CD4-positive, alpha-beta T cell treated with Interleukin-12 subunit alpha and Interleukin-12 subunit beta, for 1 hour (primary cell): ENCODE measurements around the gene ALX1.

ENCODE experiments used
- DNase-seq: peaks from one replicate; pipeline ENCODE4 v3.0.0-alpha.2; 2020

Gene ALX1

GRCh38 chr12:85280165-85280983 is at the start of gene ALX1:
Gene ALX1, plus strand, starts transcription at chr12:85280220. Its CDS starts 42 bp downstream, at chr12:85280262.
- DNase-seq: no peak

DNA sequence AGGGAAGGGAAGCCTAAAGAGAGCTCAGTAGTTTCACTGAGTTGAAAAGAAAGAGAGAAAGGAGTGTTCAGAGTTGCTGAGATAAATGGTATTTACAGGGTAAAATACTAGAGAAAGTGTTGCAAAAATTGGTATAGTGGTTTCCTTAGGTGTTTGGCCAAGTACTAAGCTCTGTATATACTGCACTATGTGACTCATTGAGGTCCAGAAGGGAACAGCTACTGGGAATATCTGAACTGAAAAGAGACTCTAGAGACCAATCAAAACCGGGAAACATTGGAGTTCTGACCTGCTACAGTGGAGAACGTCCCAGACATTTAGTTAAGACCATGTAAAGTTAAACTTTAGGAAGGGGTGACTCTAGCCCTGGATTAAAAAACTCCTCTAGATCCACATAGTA is 42.7 kb upstream of the ALX1 start:
- DNase-seq: no peak

DNA sequence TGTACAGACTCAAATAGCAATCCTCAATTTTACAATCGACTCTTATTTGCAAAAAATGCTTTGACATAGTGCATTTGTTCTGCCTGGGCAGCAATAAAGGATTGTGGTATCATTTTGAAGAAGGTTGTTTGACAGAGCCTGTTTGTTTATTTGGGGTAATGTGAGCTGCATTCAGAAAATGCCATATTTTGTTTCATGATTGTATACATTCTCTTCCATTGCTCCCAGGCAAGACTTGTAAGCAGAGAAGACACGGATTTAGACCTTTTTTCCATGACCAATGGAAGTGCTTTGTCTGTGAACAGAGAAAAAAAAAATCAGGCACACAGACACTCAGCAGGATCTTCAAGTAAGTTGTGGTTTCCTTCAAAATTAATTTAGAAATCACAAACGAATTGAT is 35.5 kb upstream of the ALX1 start:
- DNase-seq: no peak

- no peak for DNase-seq
Measured at GRCh38 chr12:85253853-85254252, 26.2 kb upstream of the ALX1 start.

DNA sequence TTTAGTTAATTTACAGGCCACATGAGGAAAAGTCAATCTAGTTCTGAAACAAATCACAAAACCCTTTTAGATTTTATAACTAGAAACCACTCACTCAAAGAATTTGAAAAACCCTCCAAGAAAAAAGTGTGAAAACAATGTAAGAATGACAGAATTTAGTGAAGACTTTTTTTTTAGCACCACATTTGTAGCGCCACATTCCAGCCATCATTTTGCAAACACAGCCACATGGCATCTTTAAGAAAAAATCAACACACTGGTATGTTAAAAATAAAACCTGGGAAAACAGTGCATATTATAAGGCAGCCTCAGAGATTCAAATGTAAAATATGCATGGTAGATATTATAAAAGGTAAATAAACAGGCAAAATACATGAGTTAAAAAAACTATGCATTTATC is 22.3 kb upstream of the ALX1 start:
- DNase-seq: no peak

DNA sequence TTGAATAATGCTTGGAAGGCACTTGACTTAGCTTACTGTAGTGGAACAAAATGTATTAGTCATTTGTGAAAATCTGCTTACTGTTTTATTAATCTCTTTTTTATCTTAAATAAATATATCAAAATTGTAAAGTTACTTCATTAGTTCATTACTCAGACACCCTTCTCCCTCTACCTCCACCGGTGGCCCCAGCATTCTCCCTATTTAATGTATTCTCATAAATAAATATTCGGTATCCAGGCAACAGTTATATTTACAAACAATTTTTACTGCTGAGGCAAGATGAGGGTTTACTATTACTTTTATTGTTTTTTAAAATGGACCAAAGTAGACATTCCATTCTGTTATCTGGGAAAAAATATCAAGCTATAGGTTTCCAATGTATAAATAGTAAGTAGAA is 19.6 kb upstream of the ALX1 start:
- DNase-seq: no peak

DNA sequence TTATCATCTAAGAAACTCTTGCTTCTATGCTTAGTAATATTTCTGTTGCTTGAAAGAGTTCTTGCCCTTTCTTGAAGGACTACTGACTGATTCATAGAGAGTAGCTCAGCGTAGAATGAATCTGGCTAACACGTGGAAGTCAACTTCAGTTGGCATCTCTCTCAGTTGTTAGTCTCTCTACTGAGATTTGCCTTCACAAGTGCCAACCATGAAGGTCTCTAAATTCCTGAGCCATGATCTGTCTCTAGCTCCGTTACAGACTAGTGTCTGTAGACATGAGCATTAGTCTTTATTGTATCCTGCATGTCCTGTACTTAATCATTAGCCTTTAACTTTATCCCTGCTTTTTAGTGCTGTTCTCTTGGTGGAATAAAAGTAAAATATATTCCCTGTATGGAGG is 19.1 kb upstream of the ALX1 start:
- no peak for DNase-seq

DNA sequence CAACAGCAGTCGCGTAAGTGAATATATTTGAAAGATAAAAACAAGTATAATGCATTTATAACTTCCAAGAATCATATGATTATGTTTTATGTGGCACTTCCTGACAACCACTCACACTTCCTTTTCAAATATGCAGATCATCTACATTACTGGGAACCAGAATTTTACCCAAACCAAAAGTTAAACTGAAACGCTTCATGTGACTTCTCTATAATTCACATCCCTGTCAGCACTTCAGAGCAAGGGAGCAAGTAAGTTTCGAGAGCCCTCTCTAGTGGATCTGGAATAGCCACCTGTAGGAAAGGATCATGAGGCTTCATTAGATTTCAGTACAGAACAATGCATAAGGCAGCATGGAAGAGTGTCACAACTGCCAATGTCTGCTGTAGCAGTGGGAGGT is 13.7 kb upstream of the ALX1 start:
- DNase-seq: no peak

GRCh38 chr12:85273381-85274314 is 6.4 kb upstream of the ALX1 start:
- no peak for DNase-seq

GRCh38 chr12:85274315-85274651 is 5.7 kb upstream of the ALX1 start:
- DNase-seq: no peak

- no peak for DNase-seq
Measured at GRCh38 chr12:85275374-85275773, 4.6 kb upstream of the ALX1 start.

DNA sequence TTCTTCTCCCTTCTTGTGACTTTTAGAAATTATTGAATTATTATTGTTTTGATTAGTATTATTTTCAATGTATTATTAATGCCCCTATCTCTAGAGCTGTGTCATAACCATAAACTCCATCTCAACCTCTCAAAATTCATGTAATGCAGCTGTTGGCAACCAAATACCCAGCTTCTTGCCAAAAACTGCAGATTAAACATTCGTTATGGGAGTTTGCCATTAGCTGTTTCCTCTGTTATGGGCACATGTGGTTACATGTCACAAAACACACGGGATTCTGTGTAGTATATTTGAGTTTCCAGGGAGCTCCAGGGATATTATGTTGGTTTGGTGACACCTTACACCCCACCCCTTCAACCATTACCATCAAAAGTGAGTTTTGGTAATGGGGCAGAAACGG is 2.8 kb upstream of the ALX1 start:
- DNase-seq: no peak

DNA sequence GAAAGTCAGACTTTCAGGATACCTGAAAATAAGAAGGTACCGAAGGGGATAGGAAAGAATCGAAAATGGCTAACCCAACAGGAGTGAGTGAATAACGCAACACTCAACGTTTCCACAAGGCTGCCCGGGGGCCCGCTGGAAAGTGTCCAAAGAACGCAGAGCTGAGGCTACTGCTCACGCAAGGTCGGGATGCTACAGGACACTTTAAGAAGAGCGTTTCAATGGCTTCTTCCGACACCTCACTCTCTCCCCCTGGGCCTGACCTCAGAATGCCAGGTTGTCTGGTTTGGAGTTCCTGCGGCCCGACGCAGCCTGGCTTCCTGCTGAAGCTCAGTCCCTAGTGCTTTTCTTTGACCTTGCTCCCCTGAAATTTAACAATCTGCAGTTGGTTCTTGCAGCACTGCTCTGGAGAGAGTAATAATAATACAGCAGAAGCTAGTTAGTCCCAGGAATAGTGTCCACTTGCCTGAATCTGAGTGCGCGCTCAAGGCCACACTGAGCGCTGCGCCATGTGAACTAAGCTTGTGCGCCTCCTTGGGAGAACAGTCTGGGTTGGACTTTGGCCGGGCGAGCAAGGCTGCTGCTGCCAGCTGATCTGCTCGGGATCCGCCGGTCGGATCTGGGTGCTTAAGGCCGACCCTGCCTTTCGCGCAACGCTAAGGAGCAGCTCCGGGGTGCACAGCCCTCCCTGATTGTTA is 2.0 kb upstream of the ALX1 start:
- DNase-seq: no peak

- DNase-seq: no peak
Measured at GRCh38 chr12:85278598-85279448, 1.2 kb upstream of the ALX1 start.

- DNase-seq: no peak
Measured at GRCh38 chr12:85279449-85280164, 413 bp upstream of the ALX1 start.

DNA sequence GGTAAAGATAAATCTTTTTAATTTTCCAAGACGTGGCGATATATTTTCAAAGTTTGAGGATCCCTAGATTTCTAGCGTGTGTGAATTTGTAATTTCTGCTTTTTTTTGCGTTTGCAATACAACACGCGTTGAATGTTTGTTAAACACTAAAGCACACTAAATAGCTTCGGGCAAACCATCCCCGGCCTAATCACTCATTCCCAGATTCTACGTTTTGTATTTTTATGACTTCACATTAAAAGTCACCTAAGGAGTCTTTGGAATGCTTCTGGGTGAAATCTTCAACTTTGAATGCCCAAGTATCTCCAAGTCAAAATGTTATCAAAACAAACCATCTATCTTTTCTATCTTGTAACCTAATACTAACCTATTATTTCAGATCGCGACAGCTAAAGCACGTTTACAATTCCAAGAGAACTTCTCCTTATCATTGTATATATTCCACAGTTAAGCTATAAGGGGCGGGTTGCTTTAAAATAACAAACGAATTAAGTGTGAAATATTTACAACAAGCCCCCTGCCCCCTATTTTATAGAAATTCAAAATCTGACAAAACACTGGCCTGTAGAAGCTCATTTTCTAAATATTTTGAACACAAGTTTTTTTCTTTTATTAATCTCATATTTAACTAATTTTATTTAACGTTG is 1.1 kb downstream of the ALX1 start:
- DNase-seq: no peak

- no peak for DNase-seq
Measured at GRCh38 chr12:85281636-85282312, 1.8 kb downstream of the ALX1 start.

DNA sequence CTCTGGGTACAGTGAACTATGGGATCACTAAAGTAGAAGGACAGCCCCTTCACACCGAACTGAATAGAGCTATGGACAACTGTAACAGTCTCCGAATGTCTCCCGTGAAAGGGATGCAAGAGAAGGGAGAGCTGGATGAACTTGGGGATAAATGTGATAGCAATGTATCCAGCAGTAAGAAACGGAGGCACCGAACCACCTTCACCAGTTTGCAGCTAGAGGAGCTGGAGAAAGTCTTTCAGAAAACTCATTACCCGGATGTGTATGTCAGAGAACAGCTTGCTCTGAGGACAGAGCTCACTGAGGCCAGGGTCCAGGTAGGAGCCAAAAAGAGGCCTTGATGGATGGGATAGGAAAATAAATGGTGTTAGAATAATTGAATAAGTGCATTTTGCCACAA is 3.5 kb downstream of the ALX1 start:
- no peak for DNase-seq

- DNase-seq: no peak
Measured at GRCh38 chr12:85296362-85296761, 16.3 kb downstream of the ALX1 start.

DNA sequence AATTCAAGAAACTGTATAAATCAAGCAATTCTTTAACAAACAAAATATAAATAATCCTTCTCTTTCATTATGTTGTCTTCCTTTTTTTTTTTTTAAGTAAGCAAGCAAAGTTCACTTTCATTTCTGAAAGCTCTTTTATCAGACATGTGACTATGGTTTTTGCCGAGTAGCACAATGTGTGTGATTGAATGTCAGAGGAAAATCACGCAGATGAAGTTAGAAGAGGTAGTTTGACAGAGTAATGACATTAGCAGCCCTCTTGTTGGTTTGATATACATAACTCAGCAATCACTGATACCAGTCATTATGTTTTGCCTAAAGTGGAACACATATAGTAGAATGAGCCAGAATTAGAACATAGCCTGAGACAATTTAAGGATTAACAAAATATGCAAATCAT is 19.0 kb downstream of the ALX1 start:
- DNase-seq: no peak

- no peak for DNase-seq
Measured at GRCh38 chr12:85301051-85301450, 21.0 kb downstream of the ALX1 start.
